HG03025 (cell line): ENCODE results near the gene CRYAB.
"Not testable (repeated sequence)": the region's sequence is repeated elsewhere in the genome, so short reads cannot be mapped to it uniquely, and the experiment has no call there.

Experiments
- ATAC-seq: cut with Tn5 transposase; IDR thresholded peaks from one replicate; pipeline ENCODE4 v1.9.1; 2021; ENCODE audit warnings: mild to moderate bottlenecking, moderate library complexity; ENCODE audit not compliant: unreplicated experiment, low FRiP score

CRYAB gene

DNA sequence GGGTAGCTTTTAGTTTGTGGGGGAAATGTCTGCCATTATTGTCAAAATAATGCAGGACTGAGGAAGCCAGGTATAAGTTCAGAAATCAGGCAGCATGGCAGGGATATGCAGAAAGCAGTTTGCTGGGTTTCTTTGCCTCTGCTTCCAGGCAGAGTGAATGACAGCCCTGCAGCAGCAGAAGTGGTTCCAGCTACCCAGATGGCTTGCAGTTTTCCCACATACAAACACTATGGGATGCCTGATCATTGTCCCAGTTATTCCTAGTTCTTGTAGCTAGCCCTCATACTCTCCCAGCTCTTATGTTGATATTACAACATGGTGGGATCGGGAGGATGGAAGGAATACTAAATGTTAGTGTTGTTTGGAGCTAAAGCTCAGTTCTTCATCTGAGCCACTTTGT lies 22.7 kb upstream of the CRYAB start:
- ATAC-seq: no peak

DNA sequence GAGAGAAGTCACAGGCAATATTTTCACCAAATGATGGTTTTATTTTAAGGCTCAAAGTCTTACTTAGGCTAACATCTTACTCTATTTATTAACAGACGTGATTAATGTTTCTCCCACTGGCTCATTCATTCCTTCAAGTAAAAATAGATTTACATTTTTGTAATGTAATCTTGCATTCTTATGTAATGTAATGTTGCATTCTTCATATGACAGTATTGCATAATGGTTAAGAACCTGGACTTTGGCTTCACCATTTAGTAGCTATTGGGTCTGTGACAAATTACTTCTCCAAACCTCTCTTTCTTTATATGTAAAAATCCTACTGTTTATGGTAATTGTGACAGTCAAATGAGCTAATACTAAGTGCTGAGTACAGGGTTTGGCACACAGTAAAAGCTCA lies 22.3 kb upstream of the CRYAB start:
- ATAC-seq: no peak

DNA sequence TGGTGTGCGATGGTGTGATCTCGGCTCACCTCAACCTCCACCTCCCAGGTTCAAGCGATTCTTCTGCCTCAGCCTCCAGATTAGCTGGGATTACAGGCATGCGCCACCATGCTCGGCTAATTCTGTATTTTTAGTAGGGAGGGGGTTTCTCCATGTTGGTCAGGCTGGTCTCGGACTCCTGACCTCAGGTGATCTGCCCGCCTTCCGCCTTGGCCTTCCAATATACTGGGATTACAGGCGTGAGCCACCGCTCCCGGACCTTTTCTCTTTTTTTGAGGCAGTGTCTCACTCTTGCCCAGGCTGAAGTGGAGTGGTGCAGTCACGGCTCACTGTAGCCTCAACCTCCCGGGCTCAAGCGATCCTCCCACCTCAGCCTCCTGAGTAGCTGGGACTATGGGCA lies 21.6 kb upstream of the CRYAB start:
- ATAC-seq: not testable (repeated sequence)

DNA sequence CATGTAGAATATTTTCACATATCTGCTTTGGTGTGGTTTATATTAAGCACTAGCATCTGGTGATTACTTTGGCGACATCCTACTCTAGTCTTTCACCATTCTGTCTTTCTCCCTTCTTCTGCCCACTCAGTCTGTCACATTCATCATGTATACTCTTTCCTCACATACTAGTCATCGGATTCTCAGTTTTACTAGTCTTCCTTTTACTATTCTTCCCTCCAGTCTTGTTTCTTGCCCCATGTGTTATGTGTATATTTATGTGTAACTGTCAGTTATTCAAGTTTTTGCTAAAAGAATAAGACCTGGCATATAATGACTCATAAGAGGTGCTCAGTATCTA lies 21.0 kb upstream of the CRYAB start:
- ATAC-seq: no peak

DNA sequence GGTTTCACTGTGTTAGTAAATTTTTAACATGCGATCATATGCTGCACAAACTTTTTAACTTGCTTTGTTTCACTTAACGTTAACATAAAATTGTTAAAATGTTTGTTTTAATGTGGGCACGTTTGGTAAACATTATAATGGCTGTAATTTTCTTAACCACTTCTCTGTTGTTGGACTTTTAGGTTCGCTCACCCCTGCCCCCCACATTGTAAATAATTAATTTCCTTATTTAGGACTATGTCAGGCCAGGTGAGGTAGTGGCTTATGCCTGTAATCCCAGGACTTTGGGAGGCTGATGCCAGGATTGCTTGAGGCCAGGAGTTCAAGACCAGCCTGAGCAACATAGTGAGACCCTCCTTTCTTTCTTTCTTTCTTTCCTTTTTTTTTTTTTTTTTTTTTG lies 18.9 kb upstream of the CRYAB start:
- ATAC-seq: no peak

DNA sequence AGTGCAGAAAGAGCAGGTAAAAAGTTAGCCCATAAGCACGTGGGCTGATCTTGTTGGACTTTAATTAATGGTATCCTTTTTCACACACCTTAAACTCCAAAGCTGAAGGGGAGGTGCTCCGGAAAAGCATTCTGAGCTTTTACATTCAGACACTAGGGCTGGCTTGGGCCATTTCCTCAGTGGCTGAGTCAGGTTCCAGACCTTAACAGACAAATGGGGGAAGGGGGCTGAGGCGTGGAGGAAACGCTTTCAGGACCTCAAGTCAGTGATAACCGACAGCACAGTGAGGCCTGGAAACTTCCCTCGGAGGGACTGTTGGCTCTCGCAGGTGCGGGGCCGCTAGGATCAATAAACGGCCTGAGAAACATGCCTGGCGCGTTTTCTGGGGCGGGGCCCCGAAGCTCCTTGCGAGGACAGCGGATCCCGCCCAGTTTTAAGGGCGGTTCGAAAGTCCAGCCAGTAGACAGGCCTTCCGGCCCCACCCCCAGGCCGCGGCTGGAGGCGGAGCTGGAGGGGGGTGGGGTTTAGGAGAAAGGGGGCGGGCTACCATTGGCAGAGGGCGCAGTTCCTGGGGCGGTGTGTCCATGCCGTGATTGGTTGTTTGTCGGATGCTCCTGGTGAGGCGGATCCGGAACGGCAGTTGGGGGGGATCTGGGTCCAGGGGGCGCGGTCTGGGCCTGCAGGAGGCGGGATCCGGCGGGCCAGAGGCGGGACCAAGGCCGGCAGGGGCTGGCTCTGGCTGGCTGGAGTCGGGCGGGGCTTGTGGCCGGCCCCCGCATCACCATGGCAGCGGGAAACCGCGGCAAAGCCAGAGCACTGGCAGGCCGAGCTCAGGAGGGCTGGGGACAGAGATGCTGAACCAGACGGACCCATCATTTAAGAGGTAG lies 15.2 kb upstream of the CRYAB start:
- peak; percentile 95 for ATAC-seq

DNA sequence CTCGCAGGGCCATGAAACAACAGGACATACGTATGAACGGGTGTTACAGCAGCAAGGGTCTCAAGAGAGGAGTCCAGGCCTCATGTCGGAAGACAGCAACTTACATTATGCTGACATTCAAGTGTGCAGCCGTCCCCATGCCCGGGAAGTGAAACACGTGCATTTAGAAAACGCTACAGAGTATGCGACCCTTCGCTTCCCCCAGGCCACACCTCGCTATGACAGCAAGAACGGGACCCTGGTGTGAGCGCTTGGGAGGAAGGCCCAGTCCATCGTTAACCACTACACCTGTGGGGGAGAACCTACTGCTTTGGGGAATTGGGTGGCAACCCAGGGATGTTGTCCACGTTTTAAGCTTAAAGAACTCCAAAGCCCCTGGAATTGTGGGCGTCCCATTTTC lies 14.4 kb upstream of the CRYAB start:
- no peak for ATAC-seq

DNA sequence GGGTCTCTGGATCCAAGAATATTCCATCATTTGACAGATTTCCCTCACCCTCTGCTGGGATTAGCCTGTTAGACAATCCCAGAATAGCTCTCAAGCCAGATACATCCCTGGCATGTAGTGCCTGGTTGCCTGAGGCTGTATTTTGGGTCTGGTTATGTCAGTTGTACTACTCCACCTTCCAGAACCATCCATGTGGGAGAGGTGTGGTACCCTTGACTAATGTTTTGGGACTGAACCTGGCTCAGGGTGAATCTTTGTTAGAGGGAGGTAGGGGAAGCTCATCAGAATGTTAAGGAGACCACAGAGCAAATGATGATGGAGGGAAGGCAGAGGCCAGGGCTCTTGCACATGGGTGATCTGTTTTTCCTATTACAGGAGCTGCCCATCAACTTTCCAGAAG lies 12.4 kb upstream of the CRYAB start:
- ATAC-seq: no peak

DNA sequence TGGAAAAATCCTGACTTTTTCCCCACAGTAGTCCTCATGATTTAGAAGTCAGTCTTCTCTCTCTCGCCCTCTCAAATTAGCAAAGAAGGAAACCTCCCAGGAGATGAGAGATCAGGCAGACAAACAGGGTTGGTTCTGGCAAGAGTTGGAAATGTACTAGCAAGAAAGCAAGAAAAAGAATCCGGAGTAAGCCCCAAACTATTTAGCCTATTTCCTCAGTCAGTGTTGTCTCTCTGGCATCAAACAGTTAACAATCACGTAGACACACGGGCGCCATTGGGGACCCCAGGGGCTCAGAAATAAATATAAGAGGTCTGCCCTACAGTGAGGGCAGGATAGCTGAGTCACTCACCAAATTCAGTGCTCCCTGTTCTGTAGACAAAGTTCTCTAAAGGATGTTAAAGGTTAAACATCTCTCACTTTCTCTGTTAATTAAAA lies 11.8 kb upstream of the CRYAB start:
- no peak for ATAC-seq

DNA sequence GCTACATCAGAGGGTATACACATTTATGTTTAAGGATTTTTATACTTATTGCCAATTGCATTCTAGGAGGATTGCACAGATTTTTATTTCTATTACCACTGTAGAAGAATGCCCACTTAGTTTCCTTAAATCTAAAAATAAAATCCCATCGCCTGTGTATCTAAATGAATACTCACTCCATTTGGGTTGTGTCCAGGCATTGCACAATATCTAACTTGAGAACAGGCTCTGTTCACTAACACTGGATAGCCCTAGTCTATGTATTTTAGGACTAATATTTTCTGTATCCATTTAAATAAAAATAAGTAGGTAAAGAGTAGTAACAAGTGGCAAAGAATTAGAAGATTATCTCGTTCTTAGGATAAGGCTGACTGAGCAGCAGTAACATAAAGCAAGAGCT lies 11.2 kb upstream of the CRYAB start:
- ATAC-seq: no peak

DNA sequence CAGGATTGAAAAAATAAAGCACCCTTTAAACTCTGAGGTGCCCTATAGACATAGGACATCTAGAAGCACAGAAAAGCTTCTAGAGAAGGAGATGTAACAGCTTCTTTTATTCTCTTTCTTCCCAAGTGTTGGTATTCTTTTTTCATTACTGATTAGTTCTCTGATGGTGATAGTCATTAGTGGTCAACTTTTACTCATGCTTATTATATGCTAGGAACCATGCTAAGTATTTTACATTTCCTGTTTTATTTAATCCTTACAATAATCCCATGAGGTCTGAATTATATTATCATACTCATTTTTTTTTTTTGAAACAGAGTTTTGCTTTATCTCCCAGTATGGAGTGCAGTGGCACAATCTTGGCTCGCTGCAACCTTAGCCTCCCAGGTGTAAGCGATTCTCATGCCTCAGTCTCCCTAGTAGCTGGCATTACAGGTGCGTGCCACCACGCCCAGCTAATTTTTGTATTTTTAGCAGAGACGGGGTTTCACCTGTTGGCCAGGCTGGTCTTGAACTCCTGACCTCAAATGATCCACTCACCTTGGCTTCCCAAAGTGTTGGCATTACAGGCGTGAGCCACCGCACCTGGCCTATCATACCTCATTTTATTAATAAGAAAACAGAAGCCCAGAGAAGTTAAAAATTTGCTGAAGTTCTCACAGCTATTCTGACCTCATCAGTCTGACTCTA lies 10.1 kb upstream of the CRYAB start:
- no peak for ATAC-seq

DNA sequence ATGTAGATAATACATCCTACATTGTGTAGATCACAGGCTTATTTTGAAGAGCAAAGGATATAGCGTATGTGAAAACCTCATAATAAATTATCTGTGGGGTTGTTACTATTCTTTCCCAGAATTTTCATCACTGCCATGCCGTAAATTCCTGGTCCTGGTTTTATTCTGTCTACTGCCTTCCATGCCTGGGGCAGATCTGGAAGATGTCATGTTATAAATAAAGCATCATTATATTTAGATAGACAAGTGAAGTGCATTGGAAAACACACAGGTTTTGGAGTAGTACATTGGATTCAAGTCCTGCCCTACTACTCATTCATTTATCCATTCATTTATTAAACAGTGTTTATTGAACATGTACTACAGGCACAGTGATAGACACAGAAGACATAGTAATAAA lies 9.3 kb upstream of the CRYAB start:
- ATAC-seq: no peak

DNA sequence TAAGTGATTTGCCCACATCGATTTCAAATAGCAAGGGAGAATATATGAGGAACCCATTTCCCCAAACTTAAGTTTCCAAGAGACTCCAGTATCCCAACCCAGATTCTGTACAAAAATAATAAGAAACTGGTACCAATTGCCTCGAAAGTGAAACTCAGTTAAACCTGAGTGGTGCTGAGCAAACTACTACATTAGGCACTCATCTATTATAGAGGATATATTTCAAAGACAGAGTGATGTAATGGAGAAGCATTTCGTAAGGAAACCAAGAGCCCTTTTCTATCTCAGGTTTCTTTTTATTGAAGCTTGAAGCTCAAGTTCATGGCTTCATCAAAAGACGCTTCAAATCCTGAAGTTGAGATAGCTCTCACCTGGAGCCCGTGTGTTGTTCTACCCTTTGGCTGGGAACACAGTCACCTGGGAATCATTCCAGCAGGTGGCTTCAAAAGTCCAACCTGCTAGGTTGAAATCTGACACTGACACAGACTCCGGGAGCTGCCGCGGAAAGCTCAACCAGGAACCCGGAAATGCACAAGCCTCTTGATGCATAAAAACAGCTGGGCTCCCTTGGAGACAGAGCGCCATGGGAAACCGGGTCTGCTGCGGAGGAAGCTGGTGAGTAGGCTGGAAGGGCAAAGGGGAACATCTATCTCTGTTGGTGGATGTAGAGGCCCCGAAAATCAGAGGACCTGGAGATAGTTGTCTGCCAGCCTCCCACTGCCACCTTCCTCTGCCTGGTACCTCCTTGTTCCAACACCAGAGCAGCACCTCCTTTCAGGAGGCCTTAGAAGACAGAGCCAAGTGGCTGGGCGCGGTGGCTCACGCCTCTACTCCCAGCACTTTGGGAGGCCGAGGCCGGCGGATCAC lies 7.1 kb upstream of the CRYAB start, which contains the start of gene C11orf52:
C11orf52 (plus strand) TSS at position 524 of the 867 bp plus-strand sequence; CDS start at position 584, 60 bp downstream.
- ATAC-seq: no peak

DNA sequence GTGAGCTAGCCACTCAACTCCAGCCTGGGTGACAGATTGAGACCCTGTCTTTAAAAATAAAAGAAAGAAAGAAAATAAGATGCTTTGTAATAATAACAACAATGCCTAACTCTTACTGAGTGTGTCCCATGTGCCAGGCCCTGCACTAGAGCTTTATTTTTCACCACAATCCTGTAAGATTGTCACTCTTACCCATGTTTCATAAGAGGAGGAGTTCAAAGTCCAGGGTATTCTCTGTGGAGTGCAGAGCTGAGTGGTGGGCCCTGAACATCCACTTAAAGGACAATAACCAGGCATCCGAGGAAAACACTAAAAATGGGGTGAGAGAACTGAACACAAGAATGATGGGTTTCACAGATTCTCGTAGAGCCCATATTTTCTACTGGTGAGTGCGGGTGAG lies 6.2 kb upstream of the CRYAB start:
- no peak for ATAC-seq

DNA sequence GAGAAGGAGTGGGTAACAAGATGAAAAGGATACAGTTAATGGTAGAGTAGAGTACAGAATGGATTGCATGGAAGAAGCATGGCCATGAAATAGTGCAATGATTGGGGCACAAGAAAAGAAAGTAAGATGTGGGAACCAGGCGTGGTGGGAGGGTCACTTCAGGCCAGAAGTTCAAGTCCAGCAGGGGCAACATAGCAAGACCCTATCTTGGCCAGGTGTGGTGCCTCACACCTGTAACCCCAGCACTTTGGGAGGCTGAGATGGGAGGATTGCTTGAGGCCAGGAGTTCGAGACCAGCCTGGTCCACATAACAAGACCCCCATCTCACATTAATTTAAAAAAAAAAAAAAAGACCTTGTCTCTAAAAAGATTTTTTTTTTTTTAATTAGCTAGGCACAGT lies 5.7 kb upstream of the CRYAB start:
- no peak for ATAC-seq

DNA sequence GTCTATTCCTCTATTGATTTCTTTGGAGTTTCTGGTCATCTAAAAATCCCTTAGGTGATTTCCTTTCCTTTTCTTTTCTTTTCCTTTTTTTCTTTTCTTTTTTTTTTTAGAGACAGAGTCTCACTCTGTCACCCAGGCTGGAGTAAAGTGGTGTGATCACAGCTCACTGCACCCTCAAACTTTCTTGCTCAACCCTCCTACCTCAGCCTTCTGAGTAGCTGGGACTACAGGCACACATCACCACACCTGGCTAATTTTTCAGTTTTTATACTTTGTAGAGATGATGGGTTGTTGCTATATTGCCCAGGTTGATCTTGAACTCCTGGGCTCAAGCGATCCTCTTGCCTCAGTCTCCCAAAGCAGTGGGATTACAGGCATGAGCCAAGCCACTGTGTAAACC lies 5.2 kb upstream of the CRYAB start:
- no peak for ATAC-seq

DNA sequence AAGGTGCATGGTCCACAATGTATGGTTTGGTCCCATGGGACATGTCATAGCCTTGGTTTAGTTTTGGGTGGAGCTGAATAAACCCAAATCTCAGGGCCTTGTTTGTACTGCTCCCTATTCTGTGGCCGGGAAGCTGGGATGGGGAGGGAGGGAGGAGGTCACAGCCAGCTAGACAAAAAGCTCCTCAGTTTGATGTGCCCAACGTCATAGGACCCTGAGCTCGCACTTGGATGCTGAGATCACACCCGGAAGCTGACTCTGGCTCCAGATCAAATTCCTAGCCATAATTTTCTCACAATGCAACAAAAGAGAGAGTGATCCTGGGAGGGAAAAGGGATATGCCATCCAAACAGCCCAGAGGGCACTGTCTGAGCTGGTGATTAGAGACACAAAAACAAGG lies 2.4 kb upstream of the CRYAB start:
- no peak for ATAC-seq

DNA sequence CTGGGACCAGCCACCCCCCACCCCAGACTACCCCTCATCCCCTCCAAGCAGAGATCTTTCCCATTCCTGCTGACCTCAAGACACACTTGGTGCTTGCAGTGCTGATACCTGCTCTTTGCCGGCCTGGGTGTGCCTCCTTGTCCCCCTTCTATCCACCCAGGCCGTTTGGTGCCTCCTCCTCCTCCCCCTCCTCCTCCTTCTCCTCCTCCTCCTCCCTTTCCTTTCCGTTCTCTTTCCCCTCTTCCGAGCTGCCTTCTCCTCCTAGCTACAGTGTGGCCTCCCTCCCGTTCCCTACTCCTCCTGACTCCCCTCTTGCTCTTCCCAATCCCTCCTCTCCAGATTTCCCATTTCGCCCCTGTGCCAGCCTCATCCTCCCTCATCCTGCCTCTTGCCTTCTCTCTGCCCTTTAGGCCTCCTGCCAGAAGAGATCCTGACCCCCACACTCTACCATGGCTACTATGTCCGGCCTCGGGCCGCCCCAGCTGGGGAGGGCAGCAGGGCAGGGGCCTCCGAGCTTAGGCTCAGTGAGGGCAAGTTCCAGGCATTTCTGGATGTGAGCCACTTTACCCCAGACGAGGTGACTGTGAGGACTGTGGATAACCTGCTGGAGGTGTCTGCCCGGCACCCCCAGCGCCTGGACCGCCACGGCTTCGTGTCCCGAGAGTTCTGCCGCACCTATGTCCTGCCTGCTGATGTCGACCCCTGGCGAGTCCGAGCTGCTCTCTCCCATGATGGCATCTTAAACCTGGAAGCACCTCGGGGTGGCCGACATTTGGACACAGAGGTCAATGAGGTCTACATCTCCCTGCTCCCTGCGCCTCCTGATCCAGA lies 1.7 kb upstream of the CRYAB start:
- ATAC-seq: no peak

DNA sequence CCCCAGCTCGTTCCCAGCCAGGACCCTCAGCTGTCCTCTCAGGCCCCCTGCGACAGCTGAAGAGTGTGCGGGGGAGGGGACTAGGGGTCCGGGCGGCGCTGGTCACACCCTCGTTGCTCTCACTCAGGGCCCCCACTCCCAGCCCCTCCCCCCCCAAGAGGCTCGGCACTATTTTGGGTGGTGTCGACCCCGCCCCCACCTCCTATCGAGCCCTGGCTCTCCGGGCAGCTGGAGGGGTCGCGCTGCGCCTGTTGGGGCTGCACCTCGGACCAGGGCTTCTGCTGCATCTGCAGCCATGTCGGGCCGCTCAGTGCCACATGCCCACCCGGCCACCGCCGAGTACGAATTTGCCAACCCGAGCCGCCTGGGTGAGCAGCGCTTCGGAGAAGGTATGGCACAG lies 965 bp upstream of the CRYAB start, which contains the start of gene HSPB2:
HSPB2 (plus strand) TSS at position 200 of the 400 bp plus-strand sequence; CDS start at position 296, 96 bp downstream.
- ATAC-seq: no peak
